ENCODE data around the gene C19orf12.

The C19orf12 gene

GRCh38 chr19:29660835-29661234 lies 54.2 kb downstream of the C19orf12 start:
- Mint-ChIP-seq H3K36me3 (ENCODE audit: low read depth) (peaks cover 1% of the 10 kb centered on the region), H3K4me1 (ENCODE audit: low read depth) (peaks cover 45% of the 10 kb centered on the region), H3K27ac (peak overlapping the region; percentile 85), H3K9me3 (no peaks in the 10 kb centered on the region), H3K4me3 (no peak overlapping the region), H3K27me3 (no peaks in the 10 kb centered on the region)
- peak; percentile 63 for DNase-seq

- Mint-ChIP-seq H3K4me1 (ENCODE audit: low read depth) (peaks cover 32% of the 10 kb centered on the region), H3K36me3 (ENCODE audit: low read depth) (no peaks in the 10 kb centered on the region), H3K4me3 (no peak overlapping the region), H3K27ac (no peak overlapping the region), H3K9me3 (peaks cover 2% of the 10 kb centered on the region), H3K27me3 (no peaks in the 10 kb centered on the region)
- DNase-seq, result no peak
Observed at GRCh38 chr19:29658221-29658991, 56.7 kb downstream of the C19orf12 start.

- no peak overlapping the region for H3K27ac Mint-ChIP-seq
- H3K9me3 Mint-ChIP-seq, result peaks cover 2% of the 10 kb centered on the region
- no peaks in the 10 kb centered on the region for H3K36me3 Mint-ChIP-seq (ENCODE audit: low read depth)
- H3K4me3 Mint-ChIP-seq, result no peak overlapping the region
- peaks cover 12% of the 10 kb centered on the region for H3K4me1 Mint-ChIP-seq (ENCODE audit: low read depth)
- no peaks in the 10 kb centered on the region for H3K27me3 Mint-ChIP-seq
- peak; percentile 13 for DNase-seq
Observed at GRCh38 chr19:29655648-29656335, 59.3 kb downstream of the C19orf12 start.

GRCh38 chr19:29653398-29653797 lies 61.7 kb downstream of the C19orf12 start:
- peaks cover 3% of the 10 kb centered on the region for H3K4me1 Mint-ChIP-seq (ENCODE audit: low read depth)
- no peak overlapping the region for H3K4me3 Mint-ChIP-seq
- H3K27ac Mint-ChIP-seq, result no peak overlapping the region
- peaks cover 2% of the 10 kb centered on the region for H3K9me3 Mint-ChIP-seq
- no peaks in the 10 kb centered on the region for H3K27me3 Mint-ChIP-seq
- H3K36me3 Mint-ChIP-seq (ENCODE audit: low read depth), result no peaks in the 10 kb centered on the region
- no peak for DNase-seq

GRCh38 chr19:29651622-29652394 lies 63.3 kb downstream of the C19orf12 start:
- H3K9me3 Mint-ChIP-seq, result peaks cover 2% of the 10 kb centered on the region
- H3K27ac Mint-ChIP-seq, result no peak overlapping the region
- no peak for DNase-seq
- peaks cover 3% of the 10 kb centered on the region for H3K4me1 Mint-ChIP-seq (ENCODE audit: low read depth)
- H3K36me3 Mint-ChIP-seq (ENCODE audit: low read depth), result no peaks in the 10 kb centered on the region
- no peaks in the 10 kb centered on the region for H3K27me3 Mint-ChIP-seq
- no peak overlapping the region for H3K4me3 Mint-ChIP-seq

GRCh38 chr19:29650772-29651387 lies 64.2 kb downstream of the C19orf12 start:
- peaks cover 9% of the 10 kb centered on the region for H3K4me1 Mint-ChIP-seq (ENCODE audit: low read depth)
- H3K27me3 Mint-ChIP-seq, result no peaks in the 10 kb centered on the region
- H3K9me3 Mint-ChIP-seq, result peaks cover 2% of the 10 kb centered on the region
- no peak overlapping the region for H3K27ac Mint-ChIP-seq
- no peak overlapping the region for H3K4me3 Mint-ChIP-seq
- H3K36me3 Mint-ChIP-seq (ENCODE audit: low read depth), result no peaks in the 10 kb centered on the region
- DNase-seq, result no peak

All from activated T-cell treated with anti-CD3 and anti-CD28 coated beads, Interleukin-2, amount 50 U/mL, for 24 hours (primary cell).